ENCODE data around the gene DZIP1L.

The DZIP1L gene

GRCh38 chr3:138066383-138066782 lies 49.0 kb downstream of the DZIP1L start:
- H3K36me3 Mint-ChIP-seq: no peaks in the 10 kb centered on the region

DNA sequence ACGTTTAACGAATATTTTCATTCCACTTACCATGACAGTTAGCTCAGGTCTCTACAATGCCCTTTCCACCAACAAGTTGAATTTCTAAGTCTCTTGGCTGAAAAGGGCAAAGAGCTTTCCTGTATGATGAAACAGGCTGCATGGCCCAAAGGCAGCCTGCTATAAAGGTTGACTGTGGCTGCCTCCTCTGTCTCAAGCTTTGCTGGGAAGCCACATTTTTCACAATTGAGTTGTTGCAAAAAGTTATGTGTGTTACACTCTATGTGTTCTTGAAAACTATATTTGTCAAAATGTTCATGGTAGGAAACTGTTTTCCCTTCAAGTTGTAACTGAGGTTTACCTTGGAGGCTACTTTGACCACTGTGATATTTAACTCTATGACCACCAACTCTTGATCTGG lies 49.5 kb downstream of the DZIP1L start:
- Mint-ChIP-seq H3K4me3 (no peak overlapping the region), H3K4me1 (ENCODE audit: low read depth) (no peaks in the 10 kb centered on the region), H3K9me3 (ENCODE audit: low read depth) (no peaks in the 10 kb centered on the region)

More at GRCh38 chr3:138066383-138066782, 49.0 kb downstream of the DZIP1L start:
- peaks cover 6% of the 10 kb centered on the region for H3K27me3 Mint-ChIP-seq
- H3K27ac Mint-ChIP-seq: no peak overlapping the region
- H3K4me3 Mint-ChIP-seq: no peak overlapping the region
- H3K9me3 Mint-ChIP-seq (ENCODE audit: low read depth): no peaks in the 10 kb centered on the region
- no peaks in the 10 kb centered on the region for H3K4me1 Mint-ChIP-seq (ENCODE audit: low read depth)

GRCh38 chr3:138063416-138063815 lies 52.0 kb downstream of the DZIP1L start:
- Mint-ChIP-seq H3K27ac (no peak overlapping the region), H3K27me3 (no peaks in the 10 kb centered on the region), H3K9me3 (ENCODE audit: low read depth) (no peaks in the 10 kb centered on the region), H3K4me3 (no peak overlapping the region), H3K4me1 (ENCODE audit: low read depth) (no peaks in the 10 kb centered on the region), H3K36me3 (no peaks in the 10 kb centered on the region)

More for the DNA sequence above, 49.5 kb downstream of the DZIP1L start:
- no peaks in the 10 kb centered on the region for H3K36me3 Mint-ChIP-seq
- peaks cover 4% of the 10 kb centered on the region for H3K27me3 Mint-ChIP-seq
- no peak overlapping the region for H3K27ac Mint-ChIP-seq

DNA sequence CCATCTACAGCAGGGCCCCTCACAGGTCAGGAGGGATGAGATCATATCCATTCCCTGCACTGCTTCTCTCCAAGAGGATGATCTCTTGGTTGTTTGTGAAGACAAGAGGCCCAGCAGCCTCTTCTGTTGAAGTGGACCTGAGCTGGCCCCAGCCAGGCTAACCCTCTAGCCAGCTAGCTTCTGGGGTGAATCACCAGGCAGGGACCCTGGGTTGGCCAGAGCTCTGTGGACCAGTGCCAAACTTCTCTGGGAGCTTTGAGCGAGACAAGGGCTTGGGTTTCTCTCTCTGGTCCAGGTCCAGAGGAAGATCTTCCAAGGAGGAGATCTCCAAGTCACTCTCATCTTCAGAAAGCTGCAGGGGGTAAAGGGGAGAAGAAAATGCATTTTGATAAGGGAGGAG lies 52.8 kb downstream of the DZIP1L start:
- no peak overlapping the region for H3K4me3 Mint-ChIP-seq
- H3K9me3 Mint-ChIP-seq (ENCODE audit: low read depth): no peaks in the 10 kb centered on the region
- H3K27ac Mint-ChIP-seq: no peak overlapping the region
- H3K36me3 Mint-ChIP-seq: no peaks in the 10 kb centered on the region
- no peaks in the 10 kb centered on the region for H3K27me3 Mint-ChIP-seq
- H3K4me1 Mint-ChIP-seq (ENCODE audit: low read depth): no peaks in the 10 kb centered on the region

- H3K4me3 Mint-ChIP-seq: no peak overlapping the region
- H3K36me3 Mint-ChIP-seq: no peaks in the 10 kb centered on the region
- H3K4me1 Mint-ChIP-seq (ENCODE audit: low read depth): no peaks in the 10 kb centered on the region
- peaks cover 1% of the 10 kb centered on the region for H3K27me3 Mint-ChIP-seq
- H3K27ac Mint-ChIP-seq: no peak overlapping the region
- H3K9me3 Mint-ChIP-seq (ENCODE audit: low read depth): no peaks in the 10 kb centered on the region
These were observed 53.4 kb downstream of the DZIP1L start for GRCh38 chr3:138062037-138062436.

- H3K4me3 Mint-ChIP-seq: no peak overlapping the region
- H3K4me1 Mint-ChIP-seq (ENCODE audit: low read depth): no peaks in the 10 kb centered on the region
- H3K36me3 Mint-ChIP-seq: no peaks in the 10 kb centered on the region
- no peak overlapping the region for H3K27ac Mint-ChIP-seq
- H3K9me3 Mint-ChIP-seq (ENCODE audit: low read depth): no peaks in the 10 kb centered on the region
- peaks cover 1% of the 10 kb centered on the region for H3K27me3 Mint-ChIP-seq
These were observed 54.6 kb downstream of the DZIP1L start for GRCh38 chr3:138060792-138061191.

GRCh38 chr3:138059261-138059660 lies 56.1 kb downstream of the DZIP1L start:
- Mint-ChIP-seq H3K9me3 (ENCODE audit: low read depth) (no peaks in the 10 kb centered on the region), H3K27ac (no peak overlapping the region), H3K4me3 (no peak overlapping the region), H3K36me3 (no peaks in the 10 kb centered on the region), H3K4me1 (ENCODE audit: low read depth) (no peaks in the 10 kb centered on the region), H3K27me3 (peaks cover 8% of the 10 kb centered on the region)

- Mint-ChIP-seq H3K4me3 (no peak overlapping the region), H3K36me3 (no peaks in the 10 kb centered on the region), H3K9me3 (ENCODE audit: low read depth) (no peaks in the 10 kb centered on the region), H3K4me1 (ENCODE audit: low read depth) (no peaks in the 10 kb centered on the region), H3K27ac (no peak overlapping the region), H3K27me3 (peaks cover 14% of the 10 kb centered on the region)
These were observed 58.0 kb downstream of the DZIP1L start for GRCh38 chr3:138057384-138057783.

DNA sequence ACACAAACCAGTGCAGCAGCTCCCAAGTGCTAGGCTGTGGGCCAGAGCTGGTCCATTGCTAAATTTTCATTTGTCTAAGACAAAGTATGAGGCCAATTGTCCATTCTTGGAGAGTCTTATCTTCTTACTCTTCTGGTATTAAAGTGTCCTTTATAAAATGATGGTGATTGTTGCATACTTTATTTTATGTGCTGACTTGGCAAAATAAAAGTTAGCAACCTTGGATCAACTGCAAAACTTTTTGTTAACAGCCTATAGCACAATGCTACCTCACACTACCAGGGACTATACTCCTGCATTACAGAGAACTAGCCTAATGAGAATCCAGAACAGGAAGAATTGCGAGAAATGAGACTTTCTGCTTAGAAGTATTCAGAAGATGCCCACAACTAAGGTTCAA lies 61.4 kb downstream of the DZIP1L start:
- peaks cover 19% of the 10 kb centered on the region for H3K27me3 Mint-ChIP-seq
- no peaks in the 10 kb centered on the region for H3K4me1 Mint-ChIP-seq (ENCODE audit: low read depth)
- H3K4me3 Mint-ChIP-seq: no peak overlapping the region
- no peaks in the 10 kb centered on the region for H3K9me3 Mint-ChIP-seq (ENCODE audit: low read depth)
- no peak overlapping the region for H3K27ac Mint-ChIP-seq
- no peaks in the 10 kb centered on the region for H3K36me3 Mint-ChIP-seq

DNA sequence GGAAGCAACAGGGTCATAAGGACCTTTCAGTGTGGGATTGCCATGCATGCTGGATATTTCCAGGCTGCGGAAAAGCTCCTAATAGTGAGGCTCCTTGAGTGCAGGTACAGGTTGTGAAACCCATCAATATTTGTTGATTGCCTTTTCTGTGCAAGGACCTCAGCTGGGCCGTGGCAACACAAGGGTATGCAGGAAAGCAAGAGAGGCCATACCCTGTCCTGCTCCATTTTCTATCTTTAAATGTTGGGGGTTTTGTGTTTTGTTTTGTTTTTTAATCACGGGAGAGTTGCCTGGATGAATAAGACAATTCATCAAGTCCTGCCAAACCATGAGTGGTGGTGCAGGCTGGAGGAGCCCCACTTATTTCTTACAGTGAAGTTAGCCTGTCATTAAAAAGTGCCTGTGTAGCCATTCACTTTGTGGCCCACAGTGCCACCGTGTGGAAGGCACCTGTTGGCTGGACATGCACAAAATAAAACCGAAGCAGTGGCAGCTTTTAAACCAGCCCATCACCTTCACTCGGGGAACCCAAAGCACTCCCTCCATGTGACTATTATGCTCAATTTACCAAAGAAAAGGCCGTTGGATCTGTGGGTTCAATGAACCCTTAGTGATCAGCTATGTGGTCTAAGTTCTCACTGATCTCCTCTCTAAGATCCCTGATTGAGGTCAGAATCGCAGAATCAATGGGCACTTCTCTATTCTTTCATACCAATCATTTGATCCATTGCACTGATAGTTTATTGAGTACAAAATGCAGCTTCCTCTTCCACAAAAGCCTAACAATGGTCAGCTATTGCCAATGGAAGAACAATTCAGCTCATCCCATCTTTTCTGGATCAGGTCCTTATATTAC lies 63.2 kb downstream of the DZIP1L start:
- no peak overlapping the region for H3K27ac Mint-ChIP-seq

GRCh38 chr3:138049157-138049919 lies 66.1 kb downstream of the DZIP1L start:
- Mint-ChIP-seq H3K4me1 (ENCODE audit: low read depth) (no peaks in the 10 kb centered on the region), H3K9me3 (ENCODE audit: low read depth) (no peaks in the 10 kb centered on the region), H3K36me3 (no peaks in the 10 kb centered on the region), H3K27ac (no peak overlapping the region), H3K27me3 (peaks cover 25% of the 10 kb centered on the region), H3K4me3 (no peak overlapping the region)

More for the DNA sequence above, 63.2 kb downstream of the DZIP1L start:
- Mint-ChIP-seq H3K9me3 (ENCODE audit: low read depth) (no peaks in the 10 kb centered on the region), H3K27me3 (peaks cover 21% of the 10 kb centered on the region), H3K4me1 (ENCODE audit: low read depth) (no peaks in the 10 kb centered on the region), H3K36me3 (no peaks in the 10 kb centered on the region), H3K4me3 (no peak overlapping the region)

- Mint-ChIP-seq H3K4me1 (ENCODE audit: low read depth) (no peaks in the 10 kb centered on the region), H3K27ac (no peak overlapping the region), H3K4me3 (no peak overlapping the region), H3K36me3 (no peaks in the 10 kb centered on the region), H3K27me3 (peaks cover 22% of the 10 kb centered on the region), H3K9me3 (ENCODE audit: low read depth) (no peaks in the 10 kb centered on the region)
These were observed 67.7 kb downstream of the DZIP1L start for GRCh38 chr3:138047596-138048158.

- H3K36me3 Mint-ChIP-seq: no peaks in the 10 kb centered on the region
- no peaks in the 10 kb centered on the region for H3K9me3 Mint-ChIP-seq (ENCODE audit: low read depth)
- H3K27me3 Mint-ChIP-seq: peaks cover 19% of the 10 kb centered on the region
- H3K4me3 Mint-ChIP-seq: no peak overlapping the region
- no peak overlapping the region for H3K27ac Mint-ChIP-seq
- no peaks in the 10 kb centered on the region for H3K4me1 Mint-ChIP-seq (ENCODE audit: low read depth)
These were observed 68.5 kb downstream of the DZIP1L start for GRCh38 chr3:138046955-138047354.

DNA sequence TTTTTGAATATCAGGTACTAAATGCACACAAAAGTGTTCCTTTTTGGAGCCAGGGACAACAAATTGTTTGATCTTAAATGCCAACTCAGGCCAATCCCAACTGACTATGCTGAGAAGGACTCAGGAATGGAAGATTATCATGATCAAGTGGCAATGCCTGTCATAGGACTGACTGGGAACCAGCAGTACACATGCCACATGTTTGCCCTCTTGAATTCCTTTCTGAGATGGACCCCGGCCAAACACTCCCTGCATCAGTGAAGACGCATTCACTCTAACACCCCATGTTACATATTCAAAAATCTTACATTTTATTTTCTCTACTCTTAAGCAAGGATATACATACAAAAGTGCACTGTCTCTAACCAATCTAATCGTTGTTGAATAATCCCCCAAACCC lies 69.3 kb downstream of the DZIP1L start:
- Mint-ChIP-seq H3K27ac (no peak overlapping the region), H3K27me3 (peaks cover 15% of the 10 kb centered on the region), H3K4me3 (no peak overlapping the region), H3K9me3 (ENCODE audit: low read depth) (no peaks in the 10 kb centered on the region), H3K36me3 (no peaks in the 10 kb centered on the region), H3K4me1 (ENCODE audit: low read depth) (no peaks in the 10 kb centered on the region)

Data from activated naive CD8-positive, alpha-beta T cell (primary cell).